Measurements from ENCODE around the gene STK32C.

DNA sequence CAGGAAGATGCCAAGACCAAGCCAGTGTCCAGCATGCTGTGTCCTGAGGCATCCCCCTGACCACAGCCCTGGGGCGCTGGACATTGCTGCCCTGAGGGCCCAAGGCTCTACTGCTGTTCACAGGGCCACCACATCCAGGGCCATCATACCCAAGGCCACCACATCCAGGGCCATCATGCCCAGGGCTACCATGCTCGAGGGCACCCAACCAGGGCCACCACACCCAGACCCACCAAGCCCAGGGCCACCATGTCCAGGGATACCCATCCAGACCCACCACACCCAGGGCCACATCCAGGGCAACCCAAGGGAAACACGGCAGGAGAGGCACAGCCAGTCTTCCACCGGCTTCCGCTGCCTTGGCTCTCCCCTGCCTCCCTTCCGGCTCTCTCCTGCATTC, 17.1 kb downstream of the STK32C start:
- TF ChIP-seq TAF1 (IDR thresholded peaks at IDR 0.05; ENCODE audit: borderline replicate concordance, insufficient read depth, low read length) (no peak), POLR2AphosphoS5 (IDR thresholded peaks at IDR 0.05; ENCODE audit: low read depth, low read length) (no peak)

Data from PFSK-1 (cell line).